Activated CD8-positive, alpha-beta T cell treated with anti-CD3 and anti-CD28 coated beads, Interleukin-2, amount 10 ng/mL, durations not matched to agents 7 days and 5 days (primary cell): ENCODE measurements around the gene SOD3. TPM values are rescaled to one million over a fixed set of nuclear protein-coding genes. Genes with fewer than 3 reads are reported as not detected.

Source experiments
- ATAC-seq: fragments of 150-1000 bp; cut with Tn5 transposase; one replicate; pipeline ENCODE4 v1.10.0; 2021; ENCODE audit warnings: moderate library complexity
- CTCF ChIA-PET: fragments of 350-600 bp; sonication (Branson Sonifier 250); formaldehyde crosslinking; loops from one replicate; lab custom pipeline; 2021; ENCODE audit warnings: antibody characterized with exemption; lab: Charles Lee
- POLR2A ChIA-PET: fragments of 350-600 bp; sonication (Branson Sonifier 250); formaldehyde crosslinking; loops from one replicate; lab custom pipeline; 2021; ENCODE audit warnings: antibody characterized with exemption; lab: Charles Lee
- DNase-seq: peaks from one replicate; pipeline ENCODE4 v3.0.0-alpha.2; 2020
- H3K27ac Mint-ChIP-seq: one replicate; pipeline ENCODE4 v1.8.0; 2021; ENCODE audit warnings: mild to moderate bottlenecking, mixed read lengths
- H3K27me3 Mint-ChIP-seq: one replicate; pipeline ENCODE4 v1.8.0; 2021; ENCODE audit warnings: low read depth, mixed read lengths
- H3K36me3 Mint-ChIP-seq: one replicate; pipeline ENCODE4 v1.8.0; 2021; ENCODE audit warnings: low read depth, mixed read lengths
- H3K4me1 Mint-ChIP-seq: one replicate; pipeline ENCODE4 v1.8.0; 2021; ENCODE audit warnings: low read depth, mixed read lengths
- H3K4me3 Mint-ChIP-seq: one replicate; pipeline ENCODE4 v1.8.0; 2021; ENCODE audit warnings: mild to moderate bottlenecking, mixed read lengths
- H3K9me3 Mint-ChIP-seq: one replicate; pipeline ENCODE4 v1.8.0; 2022; ENCODE audit warnings: mixed read lengths; ENCODE audit not compliant: insufficient read depth
- total RNA-seq, 2 experiments: library from RNA; stranded (reverse); gene quantifications; one replicate each; pipeline ENCODE4 v1.2.3, GENCODE V29; 2021

Gene SOD3
- total RNA-seq, 2 experiments from 2014 or later, result not detected

- ATAC-seq, result no peak
- ChIA-PET CTCF (no interaction called here), POLR2A (no interaction called here)
- Mint-ChIP-seq H3K27ac (no peak overlapping the region), H3K9me3 (no peaks in the 10 kb centered on the region), H3K27me3 (no peaks in the 10 kb centered on the region), H3K4me1 (no peaks in the 10 kb centered on the region), H3K4me3 (no peak overlapping the region), H3K36me3 (no peaks in the 10 kb centered on the region)
- no peak for DNase-seq
These were observed 16.7 kb upstream of the SOD3 start for GRCh38 chr4:24778464-24779225.

- H3K27me3 Mint-ChIP-seq, result no peaks in the 10 kb centered on the region
- ATAC-seq (no peak), DNase-seq (no peak)
- H3K4me1 Mint-ChIP-seq, result no peaks in the 10 kb centered on the region
- CTCF ChIA-PET, result no interaction called here
- H3K27ac Mint-ChIP-seq, result no peak overlapping the region
- POLR2A ChIA-PET, result no interaction called here
- no peaks in the 10 kb centered on the region for H3K36me3 Mint-ChIP-seq
- no peak overlapping the region for H3K4me3 Mint-ChIP-seq
- no peaks in the 10 kb centered on the region for H3K9me3 Mint-ChIP-seq
These were observed 14.4 kb upstream of the SOD3 start for GRCh38 chr4:24780936-24781495.

GRCh38 chr4:24781999-24782745 lies 13.2 kb upstream of the SOD3 start:
- Mint-ChIP-seq H3K27ac (no peak overlapping the region), H3K9me3 (no peaks in the 10 kb centered on the region), H3K36me3 (no peaks in the 10 kb centered on the region), H3K27me3 (no peaks in the 10 kb centered on the region), H3K4me1 (no peaks in the 10 kb centered on the region), H3K4me3 (no peak overlapping the region)
- POLR2A ChIA-PET, result no interaction called here
- ATAC-seq (no peak), DNase-seq (no peak)
- CTCF ChIA-PET, result interaction anchor here (0.6 kb wide), 1 partner anchor 175 kb away, joined by 3 read pairs; no protein-coding TSS in a partner anchor

- peaks cover 5% of the 10 kb centered on the region for H3K9me3 Mint-ChIP-seq
These were observed 11.9 kb upstream of the SOD3 start for GRCh38 chr4:24783506-24783905.

GRCh38 chr4:24791043-24791442 lies 4.3 kb upstream of the SOD3 start:
- ATAC-seq (no peak), DNase-seq (no peak)
- H3K4me3 Mint-ChIP-seq, result no peak overlapping the region
- ChIA-PET POLR2A (no interaction called here), CTCF (no interaction called here)
- peaks cover 5% of the 10 kb centered on the region for H3K9me3 Mint-ChIP-seq
- no peaks in the 10 kb centered on the region for H3K36me3 Mint-ChIP-seq
- no peaks in the 10 kb centered on the region for H3K27me3 Mint-ChIP-seq
- no peak overlapping the region for H3K27ac Mint-ChIP-seq
- no peaks in the 10 kb centered on the region for H3K4me1 Mint-ChIP-seq

More at GRCh38 chr4:24783506-24783905, 11.9 kb upstream of the SOD3 start:
- DNase-seq (no peak), ATAC-seq (no peak)
- Mint-ChIP-seq H3K36me3 (no peaks in the 10 kb centered on the region), H3K27ac (no peak overlapping the region), H3K27me3 (no peaks in the 10 kb centered on the region), H3K4me1 (no peaks in the 10 kb centered on the region), H3K4me3 (no peak overlapping the region)
- ChIA-PET CTCF (no interaction called here), POLR2A (no interaction called here)

GRCh38 chr4:24792552-24792951 lies 2.8 kb upstream of the SOD3 start:
- H3K9me3 Mint-ChIP-seq, result peaks cover 5% of the 10 kb centered on the region
- no peak for ATAC-seq
- no peaks in the 10 kb centered on the region for H3K4me1 Mint-ChIP-seq
- no peak for DNase-seq
- no peak overlapping the region for H3K27ac Mint-ChIP-seq
- H3K27me3 Mint-ChIP-seq, result no peaks in the 10 kb centered on the region
- CTCF ChIA-PET, result no interaction called here
- no peaks in the 10 kb centered on the region for H3K36me3 Mint-ChIP-seq
- POLR2A ChIA-PET, result no interaction called here
- no peak overlapping the region for H3K4me3 Mint-ChIP-seq

- no peak for DNase-seq
- no peak for ATAC-seq
- peaks cover 1% of the 10 kb centered on the region for H3K9me3 Mint-ChIP-seq
- peaks cover 6% of the 10 kb centered on the region for H3K27me3 Mint-ChIP-seq
- ChIA-PET POLR2A (no interaction called here), CTCF (no interaction called here)
- no peak overlapping the region for H3K4me3 Mint-ChIP-seq
- no peak overlapping the region for H3K27ac Mint-ChIP-seq
- H3K4me1 Mint-ChIP-seq, result no peaks in the 10 kb centered on the region
- H3K36me3 Mint-ChIP-seq, result no peaks in the 10 kb centered on the region
These were observed 2.0 kb upstream of the SOD3 start for GRCh38 chr4:24793219-24794005.

GRCh38 chr4:24794051-24794450 lies 1.3 kb upstream of the SOD3 start:
- Mint-ChIP-seq H3K4me1 (no peaks in the 10 kb centered on the region), H3K9me3 (no peaks in the 10 kb centered on the region), H3K27me3 (peaks cover 12% of the 10 kb centered on the region), H3K4me3 (no peak overlapping the region), H3K27ac (no peak overlapping the region), H3K36me3 (no peaks in the 10 kb centered on the region)
- ChIA-PET POLR2A (no interaction called here), CTCF (no interaction called here)
- ATAC-seq (no peak), DNase-seq (no peak)

GRCh38 chr4:24794480-24794879 lies 893 bp upstream of the SOD3 start:
- DNase-seq, result no peak
- no peaks in the 10 kb centered on the region for H3K9me3 Mint-ChIP-seq
- H3K4me3 Mint-ChIP-seq, result no peak overlapping the region
- peaks cover 13% of the 10 kb centered on the region for H3K27me3 Mint-ChIP-seq
- H3K36me3 Mint-ChIP-seq, result no peaks in the 10 kb centered on the region
- no peak overlapping the region for H3K27ac Mint-ChIP-seq
- ChIA-PET POLR2A (no interaction called here), CTCF (no interaction called here)
- no peak for ATAC-seq
- no peaks in the 10 kb centered on the region for H3K4me1 Mint-ChIP-seq

GRCh38 chr4:24795666-24796381 lies 451 bp downstream of the SOD3 start:
- ChIA-PET POLR2A (no interaction called here), CTCF (no interaction called here)
- Mint-ChIP-seq H3K4me1 (no peaks in the 10 kb centered on the region), H3K36me3 (no peaks in the 10 kb centered on the region), H3K4me3 (no peak overlapping the region), H3K9me3 (no peaks in the 10 kb centered on the region), H3K27me3 (peaks cover 20% of the 10 kb centered on the region), H3K27ac (no peak overlapping the region)
- DNase-seq, result no peak
- no peak for ATAC-seq

- Mint-ChIP-seq H3K27ac (no peak overlapping the region), H3K36me3 (no peaks in the 10 kb centered on the region), H3K4me3 (no peak overlapping the region), H3K9me3 (no peaks in the 10 kb centered on the region), H3K4me1 (no peaks in the 10 kb centered on the region), H3K27me3 (peaks cover 28% of the 10 kb centered on the region)
- ChIA-PET POLR2A (no interaction called here), CTCF (no interaction called here)
- ATAC-seq (no peak), DNase-seq (no peak)
These were observed 1.2 kb downstream of the SOD3 start for GRCh38 chr4:24796620-24797019.
